Lower lobe of right lung (tissue), 2 donors: ENCODE results near the gene ENOX1. TPM values are rescaled to one million over a fixed set of nuclear protein-coding genes. Genes with fewer than 3 reads are reported as not detected.

ENCODE experiments used
- ATAC-seq, 2 donors: fragments of 200-7000 bp; cut with Tn5 transposase; one replicate each; pipeline ENCODE4 v1.9.1; 2020 to 2022; ENCODE audit warnings: mild to moderate bottlenecking in 2 of 2, moderate library complexity in 2 of 2
- DNase-seq: peaks from one replicate; pipeline ENCODE4 v3.0.0-alpha.2; 2020
- H3K27ac ChIP-seq: fragments of 200-600 bp; one replicate; pipeline ENCODE4 v1.8.0; 2022
- H3K27me3 ChIP-seq: fragments of 200-600 bp; one replicate; pipeline ENCODE4 v1.8.0; 2022; ENCODE audit warnings: low read depth
- H3K36me3 ChIP-seq: fragments of 200-600 bp; one replicate; pipeline ENCODE4 v1.8.0; 2022; ENCODE audit warnings: mild to moderate bottlenecking
- H3K4me1 ChIP-seq: fragments of 200-600 bp; one replicate; pipeline ENCODE4 v1.8.0; 2022
- H3K4me3 ChIP-seq: fragments of 200-600 bp; one replicate; pipeline ENCODE4 v1.8.0; 2022; ENCODE audit warnings: mild to moderate bottlenecking
- H3K9me3 ChIP-seq: fragments of 200-600 bp; one replicate; pipeline ENCODE4 v1.8.0; 2022
- intact Hi-C: fragments of 100-400 bp; cut with DNase I; formaldehyde crosslinking; loops from one replicate; pipeline ENCODE4 v1.11.0; 2022
- total RNA-seq: library from RNA; stranded (reverse); fragmentation: NEBNext Ultra II Directional; extraction: Animal tissue kit (Norgen Biotek cat#: 25700); gene quantifications from one replicate; pipeline ENCODE4 v1.2.1, GENCODE V29; 2021
- TF ChIP-seq, protein P1 (sequence below): fragments of 200-600 bp; IDR thresholded peaks from one replicate; pipeline ENCODE4 v1.8.0; 2022; ENCODE audit warnings: antibody characterized with exemption, mild to moderate bottlenecking
- donor health status: DM: no; HTN: yes; CAD: no; lungs with severe emphysema.

Gene ENOX1
- total RNA-seq, 1 donor from 2014 or later = 2.0 TPM

DNA sequence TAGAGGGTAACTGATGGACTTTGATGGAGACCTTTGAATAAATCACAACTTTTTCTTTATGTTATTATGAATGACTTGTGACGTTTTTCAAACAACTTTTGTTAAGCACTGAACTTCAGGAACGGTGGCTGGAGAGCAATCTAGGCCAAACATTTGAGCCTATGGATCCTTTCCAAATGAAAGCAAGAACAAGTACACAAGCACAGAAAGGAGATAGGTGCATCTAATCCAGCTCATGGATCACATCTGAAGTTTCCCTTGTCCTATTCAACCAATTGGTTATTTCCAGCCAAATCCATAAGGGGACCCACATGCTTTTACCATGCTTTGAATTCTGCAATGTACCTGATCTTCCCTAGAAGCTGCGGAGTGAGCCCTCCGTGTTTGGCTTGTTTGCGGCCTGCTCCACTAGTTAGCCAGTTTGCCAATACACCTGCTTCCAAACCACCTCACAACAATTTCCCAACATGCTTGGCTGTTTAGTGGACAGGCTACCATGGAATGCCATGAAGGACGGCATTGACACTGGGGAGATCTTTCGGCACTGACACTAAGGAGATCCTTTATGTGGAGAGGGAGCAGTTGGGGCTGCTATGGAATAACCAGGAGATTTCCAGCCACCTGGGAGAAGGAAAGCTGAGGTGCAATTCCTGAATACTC, 447.5 kb downstream of the ENOX1 start:
- H3K4me3 ChIP-seq = no peak overlapping the region
- DNase-seq = no peak
- no peaks in the 10 kb centered on the region for H3K4me1 ChIP-seq
- H3K36me3 ChIP-seq = no peaks in the 10 kb centered on the region
- no peak overlapping the region for H3K27ac ChIP-seq
- TF ChIP-seq, protein P1, sequence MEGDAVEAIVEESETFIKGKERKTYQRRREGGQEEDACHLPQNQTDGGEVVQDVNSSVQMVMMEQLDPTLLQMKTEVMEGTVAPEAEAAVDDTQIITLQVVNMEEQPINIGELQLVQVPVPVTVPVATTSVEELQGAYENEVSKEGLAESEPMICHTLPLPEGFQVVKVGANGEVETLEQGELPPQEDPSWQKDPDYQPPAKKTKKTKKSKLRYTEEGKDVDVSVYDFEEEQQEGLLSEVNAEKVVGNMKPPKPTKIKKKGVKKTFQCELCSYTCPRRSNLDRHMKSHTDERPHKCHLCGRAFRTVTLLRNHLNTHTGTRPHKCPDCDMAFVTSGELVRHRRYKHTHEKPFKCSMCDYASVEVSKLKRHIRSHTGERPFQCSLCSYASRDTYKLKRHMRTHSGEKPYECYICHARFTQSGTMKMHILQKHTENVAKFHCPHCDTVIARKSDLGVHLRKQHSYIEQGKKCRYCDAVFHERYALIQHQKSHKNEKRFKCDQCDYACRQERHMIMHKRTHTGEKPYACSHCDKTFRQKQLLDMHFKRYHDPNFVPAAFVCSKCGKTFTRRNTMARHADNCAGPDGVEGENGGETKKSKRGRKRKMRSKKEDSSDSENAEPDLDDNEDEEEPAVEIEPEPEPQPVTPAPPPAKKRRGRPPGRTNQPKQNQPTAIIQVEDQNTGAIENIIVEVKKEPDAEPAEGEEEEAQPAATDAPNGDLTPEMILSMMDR = no peak
- no peaks in the 10 kb centered on the region for H3K9me3 ChIP-seq
- no peak for ATAC-seq
- no peaks in the 10 kb centered on the region for H3K27me3 ChIP-seq
- intact Hi-C loops = no loop called here

DNA sequence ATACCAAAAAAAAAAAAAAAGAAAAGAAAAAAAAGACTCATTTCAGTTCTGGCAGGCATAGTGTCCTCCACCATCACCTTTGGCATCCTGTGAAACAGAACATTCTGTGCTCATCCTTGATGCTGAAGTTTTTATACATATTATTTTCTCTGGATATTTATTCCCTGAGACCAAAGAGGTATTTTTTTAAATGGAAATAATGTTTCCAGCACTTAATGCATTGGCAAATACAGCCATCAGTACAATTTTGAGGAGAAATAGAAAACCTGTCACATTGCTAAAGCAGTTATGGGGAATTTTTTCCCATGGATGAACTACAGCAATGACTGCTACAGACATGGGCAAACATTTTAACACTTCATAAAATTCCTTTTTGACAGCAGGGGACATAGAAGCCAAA, 451.0 kb downstream of the ENOX1 start:
- ATAC-seq = no peak
- intact Hi-C loops = no loop called here
- no peaks in the 10 kb centered on the region for H3K9me3 ChIP-seq

DNA sequence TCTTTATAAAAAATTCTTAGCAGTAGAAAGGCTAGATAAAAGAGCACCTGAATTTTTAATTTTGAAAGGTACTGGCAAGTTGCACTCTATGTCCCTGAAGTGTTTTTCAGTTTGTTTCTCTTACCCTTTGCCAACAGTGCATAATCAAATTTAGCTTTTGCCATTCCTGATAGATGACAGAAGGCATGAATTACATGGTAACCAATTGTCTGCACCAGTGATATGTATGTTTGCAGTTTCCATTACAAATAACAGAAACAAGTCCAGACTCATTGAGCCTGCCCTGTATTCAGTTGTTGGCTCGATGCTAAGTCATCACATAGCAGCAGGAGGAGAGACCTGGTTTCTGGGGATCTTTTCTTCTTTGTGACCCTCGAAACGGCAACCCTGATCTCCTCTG, 453.6 kb downstream of the ENOX1 start:
- no peak overlapping the region for H3K27ac ChIP-seq
- no peak overlapping the region for H3K4me3 ChIP-seq
- TF ChIP-seq, protein P1 = no peak
- DNase-seq (no peak), ATAC-seq (no peak)
- no peaks in the 10 kb centered on the region for H3K27me3 ChIP-seq
- intact Hi-C loops = no loop called here
- H3K4me1 ChIP-seq = no peaks in the 10 kb centered on the region
- H3K9me3 ChIP-seq = no peaks in the 10 kb centered on the region
- H3K36me3 ChIP-seq = no peaks in the 10 kb centered on the region

More for the DNA sequence above, 451.0 kb downstream of the ENOX1 start:
- no peak for DNase-seq
- TF ChIP-seq, protein P1 = no peak
- H3K27me3 ChIP-seq = no peaks in the 10 kb centered on the region
- no peak overlapping the region for H3K4me3 ChIP-seq
- H3K36me3 ChIP-seq = no peaks in the 10 kb centered on the region
- no peaks in the 10 kb centered on the region for H3K4me1 ChIP-seq
- H3K27ac ChIP-seq = no peak overlapping the region

DNA sequence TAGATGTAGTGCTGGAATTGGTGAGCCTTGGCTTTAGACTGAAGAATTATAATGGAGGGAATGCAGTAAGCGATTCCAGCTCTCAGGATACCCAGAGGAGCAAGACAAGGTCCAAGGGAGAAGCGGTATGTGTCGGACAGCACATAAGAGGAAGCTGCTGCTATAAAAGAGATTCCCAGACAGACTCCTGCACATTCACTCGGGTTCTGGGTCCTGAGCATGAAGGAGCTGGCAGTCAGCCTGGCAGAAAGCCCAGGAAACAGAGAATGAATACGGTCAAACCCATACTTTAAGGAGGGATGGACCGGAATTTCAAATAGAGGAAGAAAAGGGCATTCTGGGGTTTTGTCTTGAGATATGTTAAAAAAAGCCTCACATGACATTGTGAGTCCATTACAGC, 455.1 kb downstream of the ENOX1 start:
- Histone ChIP-seq H3K9me3 (no peaks in the 10 kb centered on the region), H3K4me1 (no peaks in the 10 kb centered on the region), H3K27ac (no peak overlapping the region), H3K27me3 (no peaks in the 10 kb centered on the region), H3K4me3 (no peak overlapping the region), H3K36me3 (no peaks in the 10 kb centered on the region)
- ATAC-seq (no peak), DNase-seq (no peak)
- TF ChIP-seq, protein P1 = no peak
- intact Hi-C loops = no loop called here

DNA sequence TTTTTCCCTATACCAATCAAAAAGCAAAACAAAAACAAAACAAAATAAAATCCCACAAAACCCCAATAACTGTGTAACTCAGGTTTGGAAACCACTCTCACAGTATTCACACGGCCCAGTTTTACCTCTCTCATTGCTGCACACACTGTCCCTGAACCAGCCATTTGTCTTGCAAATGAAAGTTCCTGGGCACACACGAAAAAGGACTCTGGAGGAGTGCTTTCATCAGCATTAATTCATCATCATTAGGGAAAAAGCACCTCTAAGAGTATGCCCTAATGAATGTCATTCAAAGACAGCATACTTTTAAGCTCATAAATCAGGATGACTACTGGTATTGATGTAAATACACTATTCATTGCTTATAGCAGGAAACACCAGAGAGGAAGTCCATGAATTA, 457.1 kb downstream of the ENOX1 start:
- H3K27me3 ChIP-seq = no peaks in the 10 kb centered on the region
- DNase-seq (no peak), ATAC-seq (no peak)
- H3K4me1 ChIP-seq = no peaks in the 10 kb centered on the region
- H3K36me3 ChIP-seq = no peaks in the 10 kb centered on the region
- H3K4me3 ChIP-seq = no peak overlapping the region
- H3K9me3 ChIP-seq = no peaks in the 10 kb centered on the region
- no peak overlapping the region for H3K27ac ChIP-seq
- TF ChIP-seq, protein P1 = no peak
- intact Hi-C loops = no loop called here
